PC-3 (cell line): ENCODE results near the gene LTB.

Experiments used
- EZH2 ChIP-seq: fragments of 300-600 bp; sonication (generic); IDR thresholded peaks from one replicate; pipeline ENCODE4 v1.6.1; 2017; ENCODE audit warnings: antibody characterized with exemption, mild to moderate bottlenecking, low read length; ENCODE audit not compliant: unreplicated experiment
- EZH2phosphoT487 ChIP-seq: fragments of 300-600 bp; sonication (generic); IDR thresholded peaks from 2 replicates; pipeline ENCODE4 v1.6.1; 2018; ENCODE audit warnings: mild to moderate bottlenecking, antibody characterized with exemption, low read length, borderline replicate concordance
- TF ChIP-seq, protein P1 (sequence below): fragments of 300-600 bp; sonication (generic); conservative IDR thresholded peaks from 2 replicates; pipeline ENCODE4 v1.5.1; 2017; ENCODE audit warnings: antibody characterized with exemption, low read depth, mild to moderate bottlenecking, low read length

DNA sequence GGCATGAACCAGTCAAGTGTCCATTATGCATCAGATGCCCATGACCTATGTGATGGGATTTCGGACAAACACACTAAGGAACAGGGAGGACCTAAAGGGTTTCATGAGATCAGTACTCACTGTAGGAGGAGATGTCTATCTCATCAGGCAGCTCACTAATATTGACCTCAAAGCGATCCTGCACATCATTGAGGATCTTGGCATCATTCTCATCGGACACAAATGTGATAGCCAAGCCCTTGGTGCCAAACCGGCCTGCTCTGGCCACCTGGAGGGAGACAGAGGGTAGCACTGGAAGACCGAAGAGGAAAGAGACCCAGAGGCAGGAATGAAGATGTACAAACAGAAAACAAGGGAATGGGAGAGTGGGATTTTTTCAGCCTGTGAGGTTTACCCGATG, 51.6 kb downstream of the LTB start:
- TF ChIP-seq, protein P1, sequence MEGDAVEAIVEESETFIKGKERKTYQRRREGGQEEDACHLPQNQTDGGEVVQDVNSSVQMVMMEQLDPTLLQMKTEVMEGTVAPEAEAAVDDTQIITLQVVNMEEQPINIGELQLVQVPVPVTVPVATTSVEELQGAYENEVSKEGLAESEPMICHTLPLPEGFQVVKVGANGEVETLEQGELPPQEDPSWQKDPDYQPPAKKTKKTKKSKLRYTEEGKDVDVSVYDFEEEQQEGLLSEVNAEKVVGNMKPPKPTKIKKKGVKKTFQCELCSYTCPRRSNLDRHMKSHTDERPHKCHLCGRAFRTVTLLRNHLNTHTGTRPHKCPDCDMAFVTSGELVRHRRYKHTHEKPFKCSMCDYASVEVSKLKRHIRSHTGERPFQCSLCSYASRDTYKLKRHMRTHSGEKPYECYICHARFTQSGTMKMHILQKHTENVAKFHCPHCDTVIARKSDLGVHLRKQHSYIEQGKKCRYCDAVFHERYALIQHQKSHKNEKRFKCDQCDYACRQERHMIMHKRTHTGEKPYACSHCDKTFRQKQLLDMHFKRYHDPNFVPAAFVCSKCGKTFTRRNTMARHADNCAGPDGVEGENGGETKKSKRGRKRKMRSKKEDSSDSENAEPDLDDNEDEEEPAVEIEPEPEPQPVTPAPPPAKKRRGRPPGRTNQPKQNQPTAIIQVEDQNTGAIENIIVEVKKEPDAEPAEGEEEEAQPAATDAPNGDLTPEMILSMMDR: no peak
- TF ChIP-seq EZH2 (no peak), EZH2phosphoT487 (no peak)
